Renal pelvis (tissue), 3 donors: ENCODE results near the gene TYRO3. TPM values are rescaled to one million over a fixed set of nuclear protein-coding genes. Genes with fewer than 3 reads are reported as not detected.

Experiments used
- polyA plus RNA-seq, 3 donors: library from polyadenylated mRNA; unstranded; fragments of 120-200 nt; gene quantifications; one replicate each; pipeline ENCODE4 v1.2.1, GENCODE V29; 2013; ENCODE audit not compliant: insufficient read length in 3 of 3

The TYRO3 gene
- polyA plus RNA-seq, 3 donors = 173 to 176 (median 176) TPM

Other genes starting within 250 kb of the TYRO3 start
- gene OIP5, start 226.6 kb upstream of the TYRO3 start, polyA plus RNA-seq = 10 to 100 TPM in 1 of 3 donors, 1 to 10 TPM in 2; 8.3 to 10.8 (median 9.0) TPM
- gene NUSAP1, start 226.3 kb upstream of the TYRO3 start, polyA plus RNA-seq = 100 to 1,000 TPM in 1 of 3 donors, 10 to 100 TPM in 2; 89.8 to 102 (median 90.6) TPM
- gene NDUFAF1, start 156.7 kb upstream of the TYRO3 start, polyA plus RNA-seq = 10 to 100 TPM; 23.7 to 25.4 (median 24.9) TPM
- gene RTF1, start 142.1 kb upstream of the TYRO3 start, polyA plus RNA-seq = 10 to 100 TPM; 57.7 to 71.1 (median 64.1) TPM
- under 1 TPM; 0.61 to 0.90 (median 0.83) TPM for gene ITPKA, start 65.3 kb upstream of the TYRO3 start, polyA plus RNA-seq
- gene LTK, start 45.4 kb upstream of the TYRO3 start, polyA plus RNA-seq = 1 to 10 TPM; 2.0 to 2.9 (median 2.7) TPM
- gene RPAP1, start 15.0 kb upstream of the TYRO3 start, polyA plus RNA-seq = 10 to 100 TPM; 36.2 to 38.3 (median 37.6) TPM
- 10 to 100 TPM; 31.6 to 45.9 (median 41.3) TPM for gene MGA, start 101.2 kb downstream of the TYRO3 start, polyA plus RNA-seq
- gene MAPKBP1, start 215.3 kb downstream of the TYRO3 start, polyA plus RNA-seq = 10 to 100 TPM; 11.7 to 19.8 (median 19.2) TPM